Pons (tissue), 1 donor: Measurements from ENCODE around the gene ASPM.
"Not testable (repeated sequence)": the region's sequence is repeated elsewhere in the genome, so short reads cannot be mapped to it uniquely, and the experiment has no call there.

ENCODE experiments used
- DNase-seq: peaks from one replicate; pipeline ENCODE4 v3.0.0-alpha.2; 2016; ENCODE audit warnings: low spot score

The ASPM gene

DNA sequence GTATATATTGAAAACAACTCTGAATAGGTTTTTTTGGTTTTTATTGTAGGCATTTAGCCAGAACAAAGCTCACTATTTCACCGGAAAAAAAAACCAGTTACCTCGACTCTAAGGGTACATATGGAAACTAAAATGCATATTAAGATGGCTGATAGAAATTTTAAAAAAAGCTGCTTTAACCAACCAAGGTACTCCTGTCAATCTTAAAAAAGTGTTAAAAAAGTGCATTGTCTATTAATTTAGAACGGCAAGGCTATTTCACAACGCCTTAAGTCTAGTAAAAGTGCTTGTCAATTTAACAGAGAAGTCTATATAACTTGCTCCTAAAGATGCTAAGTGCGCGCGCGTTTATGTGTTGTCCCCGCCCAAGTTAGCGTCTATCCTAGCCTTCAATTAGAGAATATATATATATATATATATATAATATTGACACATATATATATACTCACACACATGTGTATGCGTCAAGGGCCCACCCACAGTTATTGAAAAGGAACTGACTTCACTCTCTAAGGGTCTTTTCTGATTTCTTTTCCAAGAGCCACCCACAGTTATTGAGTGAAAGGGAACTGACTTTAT, 934 bp downstream of the ASPM start:
- no peak for DNase-seq

DNA sequence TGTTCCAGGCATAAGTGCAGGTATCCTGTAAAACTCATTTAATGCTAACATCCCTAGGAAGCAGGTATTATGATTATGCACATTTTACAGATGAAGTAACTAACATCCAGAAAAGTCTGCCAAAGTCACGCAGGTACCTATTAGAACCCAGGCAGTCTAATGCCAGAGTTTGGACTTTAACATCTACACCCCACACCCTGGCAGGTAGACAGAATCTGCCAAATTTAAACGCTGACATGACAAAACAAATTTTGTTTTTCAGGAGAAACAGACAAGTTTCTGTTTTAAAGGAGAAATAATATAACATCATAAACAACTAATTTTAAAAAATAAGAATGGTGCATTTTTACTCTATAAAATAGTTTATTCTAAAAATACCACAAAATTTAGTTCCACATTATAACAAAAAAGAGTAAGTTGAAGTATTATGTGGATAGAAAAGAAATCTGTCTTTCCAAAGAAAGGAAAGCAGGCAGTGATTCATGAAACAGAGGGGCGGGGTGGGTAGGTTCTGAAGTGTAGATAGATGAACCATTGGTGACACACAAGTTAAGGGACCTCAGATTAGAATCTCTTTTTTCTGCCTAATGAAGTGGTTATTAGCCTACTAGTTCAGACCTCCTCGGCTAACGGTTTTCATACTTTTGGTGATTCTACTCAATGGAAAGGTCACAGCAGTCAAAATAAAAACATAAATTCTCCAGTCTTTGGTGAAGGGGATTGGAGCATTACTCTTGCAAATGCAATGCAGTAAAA, 1.7 kb downstream of the ASPM start:
- no peak for DNase-seq

DNA sequence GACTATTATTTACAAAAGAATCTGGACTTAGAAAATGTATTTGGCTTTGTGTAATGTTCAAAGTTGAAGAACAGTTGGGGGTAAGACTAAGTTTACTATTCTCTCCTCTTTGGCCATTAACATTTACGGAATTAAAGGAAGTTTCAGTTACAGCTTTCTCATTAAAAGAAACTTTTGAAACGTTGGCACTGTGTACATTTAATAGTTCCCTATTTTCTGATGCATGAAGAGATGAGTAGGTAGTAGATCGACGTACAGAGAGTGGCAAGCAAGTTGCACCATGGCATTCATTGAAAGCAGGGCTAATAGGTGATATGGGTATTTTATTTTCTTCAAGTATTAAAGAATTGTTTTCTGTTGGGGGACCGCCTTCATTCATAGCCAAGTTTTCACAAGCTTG, 3.2 kb downstream of the ASPM start:
- no peak for DNase-seq

DNA sequence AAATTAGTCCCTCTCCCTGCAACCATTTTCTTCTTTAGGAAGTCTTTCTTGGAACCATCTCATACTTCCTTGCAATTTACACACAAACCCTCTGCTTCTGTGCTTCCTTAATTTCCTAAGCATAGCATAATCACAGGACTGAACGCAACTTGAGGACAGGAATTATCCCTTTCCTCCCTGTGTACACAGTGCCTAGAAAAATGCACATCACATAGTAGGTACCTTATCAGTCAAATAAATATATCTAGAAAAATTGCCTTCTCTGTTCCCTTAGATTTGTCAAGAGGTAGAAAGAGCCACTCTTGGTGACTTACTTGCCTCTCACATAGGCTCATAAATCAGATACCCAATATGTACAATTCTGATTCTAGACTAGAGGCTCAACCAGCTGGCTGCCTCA, 4.9 kb downstream of the ASPM start:
- no peak for DNase-seq

DNA sequence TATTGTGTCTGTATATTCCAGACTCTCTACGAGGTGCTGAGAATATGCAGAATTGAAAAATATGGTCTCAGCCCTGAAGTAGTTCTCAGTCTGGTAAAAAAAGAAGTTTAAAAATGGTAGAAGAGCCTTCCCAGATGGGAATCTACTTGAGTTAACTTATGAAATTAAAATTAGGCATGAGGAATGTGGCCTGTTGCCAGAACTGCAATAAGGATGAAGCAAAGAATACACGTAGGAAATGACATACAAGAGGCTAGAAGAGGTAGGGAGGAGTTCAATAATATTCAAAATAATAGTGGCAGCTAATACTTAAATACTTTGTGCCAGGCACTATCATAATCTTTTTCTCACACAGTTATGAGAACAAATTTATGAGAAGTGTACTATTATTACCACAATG, 6.3 kb downstream of the ASPM start:
- no peak for DNase-seq

DNA sequence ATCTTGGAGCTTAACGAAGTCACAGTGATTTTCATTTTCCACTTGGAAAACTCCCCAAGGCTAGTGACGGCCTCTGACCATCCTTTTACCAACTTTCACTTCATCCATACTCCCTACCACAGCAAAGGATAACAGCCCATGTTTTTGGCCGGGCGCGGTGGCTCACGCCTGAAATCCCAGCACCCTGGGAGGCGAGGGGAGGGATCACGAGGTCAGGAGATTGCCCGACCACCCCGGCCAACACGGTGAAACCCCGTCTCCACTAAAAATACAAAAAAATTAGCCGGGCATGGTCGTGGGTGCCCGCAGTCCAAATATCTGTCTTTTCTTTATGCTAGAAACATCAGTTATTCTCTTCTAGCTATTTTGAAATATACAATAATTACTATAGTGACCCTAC, 7.3 kb downstream of the ASPM start:
- DNase-seq = no peak

DNA sequence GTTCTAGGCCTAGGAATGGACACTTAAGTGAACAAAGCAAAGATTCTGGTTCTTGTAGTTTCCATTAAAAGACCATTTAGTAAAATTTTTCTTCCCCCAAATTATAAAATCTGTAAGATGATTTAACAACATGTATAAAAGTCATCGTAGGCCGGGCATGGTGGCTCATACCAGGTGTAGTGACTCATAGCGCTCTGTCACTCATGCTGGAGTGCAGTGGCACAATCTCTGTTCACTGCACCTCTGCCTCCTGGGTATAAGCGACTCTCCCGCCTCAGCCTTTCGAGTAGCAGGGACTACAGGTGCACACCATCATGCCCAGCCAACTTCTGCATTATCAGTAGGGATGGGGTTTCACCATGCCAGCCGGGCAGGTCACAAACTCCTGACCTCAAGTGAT, 9.1 kb downstream of the ASPM start:
- no peak for DNase-seq

DNA sequence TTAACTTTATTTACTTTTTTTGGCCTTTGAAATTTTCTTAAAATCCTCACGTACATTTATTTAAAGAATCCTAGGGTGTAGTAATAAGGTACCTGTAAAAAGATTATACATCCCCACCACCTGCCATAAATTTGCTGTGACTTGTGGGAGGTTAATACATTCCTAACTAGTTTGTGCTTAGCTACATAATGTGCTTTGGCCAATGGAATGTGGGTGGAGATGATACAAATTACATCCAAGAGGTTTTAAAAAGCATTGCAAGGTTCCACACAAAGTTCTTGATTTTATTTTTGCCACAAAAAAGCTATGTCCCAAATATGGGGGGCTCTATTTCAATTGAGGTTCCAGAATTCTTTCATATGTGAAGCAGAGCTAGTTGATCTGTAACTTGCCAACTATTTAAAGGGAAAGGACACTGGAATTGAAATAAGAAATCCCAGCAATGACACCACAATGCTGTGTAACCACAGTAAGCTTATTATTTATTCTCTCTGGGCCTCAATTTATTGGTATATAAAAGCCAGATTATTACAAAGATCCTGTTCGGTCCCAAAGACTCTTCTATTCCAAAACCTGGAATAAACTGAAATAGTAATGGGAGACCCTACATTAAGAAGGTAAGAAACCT, 15.7 kb downstream of the ASPM start:
- DNase-seq = no peak

DNA sequence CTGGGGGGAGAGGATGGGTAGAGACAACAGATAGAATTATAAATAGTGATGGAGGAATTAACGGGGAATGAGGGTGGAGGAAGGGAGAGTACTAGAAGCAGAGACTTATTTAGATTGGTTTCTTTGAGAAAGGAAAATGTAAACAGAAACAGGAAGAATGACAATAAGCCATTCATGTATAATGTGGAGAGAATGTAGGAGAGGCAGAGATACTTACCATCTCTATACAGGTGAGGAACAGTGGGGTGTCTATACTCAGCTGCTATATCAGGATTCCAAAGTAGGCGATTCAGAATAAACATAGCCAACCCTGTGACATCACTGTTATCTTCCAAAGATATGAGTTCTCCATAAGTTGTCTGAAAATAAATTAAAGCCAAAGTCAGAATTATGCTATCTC, 16.8 kb downstream of the ASPM start:
- DNase-seq = no peak

DNA sequence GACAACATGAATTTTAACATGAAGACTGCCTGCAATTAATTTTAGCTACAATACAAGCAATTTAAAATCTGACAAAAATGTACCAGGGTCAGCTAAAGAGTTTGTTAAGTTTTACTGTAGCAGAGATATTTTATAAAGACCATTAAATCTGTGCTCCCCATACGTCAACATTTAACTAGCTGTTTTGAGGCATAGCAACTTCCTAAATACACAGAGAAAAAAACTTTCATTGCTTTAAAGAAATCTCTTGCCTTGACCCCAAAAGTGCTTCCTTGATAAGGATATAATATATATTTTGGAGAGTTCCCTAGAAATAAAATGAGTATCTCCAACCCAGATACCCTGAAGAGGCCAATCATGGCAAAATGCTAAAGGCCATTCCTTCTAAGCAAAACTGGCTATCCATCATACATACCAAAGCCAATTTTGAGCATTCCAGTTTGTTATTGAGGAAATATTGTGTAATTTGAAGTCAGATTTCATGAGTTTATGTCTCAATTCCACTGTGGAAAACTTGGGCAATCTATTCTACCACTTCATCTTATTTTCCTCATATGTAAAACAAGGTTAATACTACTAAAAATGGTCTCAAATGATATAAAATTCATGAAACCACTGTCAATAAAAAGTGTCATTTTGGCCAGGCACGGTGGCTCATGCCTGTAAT, 19.1 kb downstream of the ASPM start:
- DNase-seq = no peak

DNA sequence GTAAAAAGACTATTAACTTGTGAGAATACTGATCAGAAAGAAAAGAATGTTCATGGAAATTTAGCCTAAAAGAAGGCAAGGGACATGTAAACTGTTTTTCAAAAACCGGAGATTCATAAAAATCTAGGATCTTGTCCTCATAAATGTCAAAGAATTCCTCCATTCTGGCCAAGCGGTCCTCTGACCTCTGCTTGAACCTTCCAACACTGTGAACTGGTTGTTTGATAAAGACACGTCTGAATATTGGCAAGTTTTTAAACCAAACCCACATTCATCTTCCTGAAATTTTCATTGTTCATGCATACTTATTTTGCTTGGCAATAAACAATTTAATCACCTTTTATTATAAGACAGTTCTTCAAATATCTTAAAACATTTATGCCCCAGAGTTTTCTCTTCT, 19.8 kb downstream of the ASPM start:
- DNase-seq = no peak

DNA sequence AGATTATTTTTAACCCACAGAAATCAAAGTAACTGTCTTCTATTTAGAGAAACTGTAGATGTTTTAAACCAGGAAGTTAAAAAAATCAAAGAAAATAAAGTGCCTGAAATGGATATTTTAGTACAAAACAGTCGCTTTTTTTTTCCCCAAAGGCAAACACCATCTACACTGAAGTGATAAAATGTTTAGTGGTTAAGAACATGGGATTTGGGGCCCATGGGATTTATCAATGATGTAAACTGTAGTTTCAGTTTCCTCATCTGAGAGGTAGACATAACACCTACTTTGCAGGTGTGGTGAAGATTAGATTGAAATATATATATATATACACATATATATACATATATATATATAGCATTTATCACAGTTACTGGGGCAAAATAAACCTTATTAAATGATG, 22.1 kb downstream of the ASPM start:
- DNase-seq = no peak

DNA sequence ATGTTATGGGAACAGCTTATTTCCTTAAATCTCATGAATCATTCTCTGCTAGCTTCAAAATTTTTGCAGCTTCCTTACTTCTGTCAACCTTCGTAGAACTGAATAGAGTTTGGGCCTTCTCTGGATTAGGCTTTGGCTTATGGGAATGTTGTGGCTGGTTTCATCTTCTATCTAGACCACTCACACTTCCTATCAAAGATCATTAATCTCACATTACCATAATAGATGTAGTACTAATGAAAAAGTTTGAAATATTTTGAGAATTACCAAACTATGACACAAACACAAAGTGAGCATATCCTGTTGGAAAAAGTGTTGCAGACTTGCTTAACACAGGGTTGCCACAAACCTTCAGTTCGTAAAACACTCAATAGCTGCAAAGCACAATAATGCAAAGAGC, 30.3 kb downstream of the ASPM start:
- no peak for DNase-seq

DNA sequence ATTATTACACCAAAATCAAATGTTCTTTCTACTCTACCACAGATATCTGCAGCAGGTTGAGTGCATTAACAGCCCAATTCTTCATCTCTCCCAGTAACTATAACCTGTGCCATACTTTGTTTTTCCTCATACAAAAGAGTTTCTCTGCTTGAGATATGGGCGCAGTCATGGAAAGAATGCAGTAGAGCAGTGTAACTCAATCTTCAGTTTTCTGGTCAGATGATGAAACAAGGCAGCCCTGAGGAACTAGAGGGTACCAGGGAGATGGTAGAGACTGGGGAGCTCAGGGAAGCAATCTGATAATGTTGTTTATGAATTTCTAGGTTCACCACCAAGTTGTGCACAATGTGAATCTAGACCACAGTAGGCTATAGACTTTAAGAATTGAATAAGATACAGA, 39.6 kb downstream of the ASPM start:
- DNase-seq = no peak

DNA sequence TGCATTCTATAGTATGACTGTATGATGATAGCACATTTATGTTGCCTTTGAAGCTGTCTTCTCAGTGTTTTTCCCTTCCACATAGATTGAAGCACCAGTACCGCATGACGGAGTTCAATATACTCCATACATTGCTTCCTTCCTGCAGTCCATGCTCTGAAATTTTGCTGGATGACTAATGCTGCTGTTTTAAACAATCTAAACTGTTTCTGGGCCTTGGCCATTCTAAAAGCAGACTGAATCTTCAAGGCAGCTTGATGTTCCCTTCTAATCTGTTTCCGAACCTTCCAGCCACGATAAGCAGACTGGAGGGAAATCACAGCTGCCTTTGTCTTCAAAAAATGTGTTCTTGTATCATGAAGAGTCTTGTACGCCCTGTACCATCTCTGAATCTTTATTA, 43.2 kb downstream of the ASPM start:
- DNase-seq = peak; percentile 16

DNA sequence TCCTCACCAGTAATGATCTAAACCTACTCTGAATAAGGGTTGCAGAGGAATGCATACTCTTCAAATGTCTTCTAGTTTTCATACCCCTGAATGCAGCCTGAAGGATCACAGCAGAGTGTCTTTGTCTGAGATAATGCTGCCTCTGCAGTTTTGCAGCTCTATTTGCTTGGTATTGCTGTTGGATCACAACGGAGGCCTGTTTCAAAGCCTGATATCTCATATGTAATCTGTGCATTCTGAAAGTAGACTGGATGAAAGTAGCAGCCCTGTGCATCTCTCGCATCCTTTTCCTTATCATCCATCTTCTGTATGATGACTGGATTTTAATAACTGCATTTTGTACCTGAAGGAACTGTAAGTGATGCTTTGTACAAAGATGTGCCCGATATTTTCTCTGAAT, 44.5 kb downstream of the ASPM start:
- DNase-seq = peak; percentile 11

DNA sequence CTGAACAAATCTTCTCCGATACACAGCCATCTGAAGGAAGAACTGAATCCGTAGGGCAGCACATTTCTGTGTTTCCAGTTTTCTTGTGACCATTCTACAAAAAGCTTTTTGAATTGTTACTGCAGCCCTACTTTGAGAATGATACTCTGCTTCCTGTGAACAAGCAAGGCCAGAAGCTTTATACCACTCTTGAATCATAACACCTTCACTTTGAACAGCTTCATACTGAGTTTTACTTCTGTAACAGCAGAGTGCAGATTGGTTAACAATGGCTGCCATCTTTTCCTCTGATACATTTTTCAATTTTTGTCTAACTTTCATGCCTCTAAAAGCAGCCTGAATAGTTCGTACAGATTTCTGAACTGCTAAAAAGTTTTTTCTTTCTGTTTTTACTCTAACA, 45.8 kb downstream of the ASPM start:
- no peak for DNase-seq

DNA sequence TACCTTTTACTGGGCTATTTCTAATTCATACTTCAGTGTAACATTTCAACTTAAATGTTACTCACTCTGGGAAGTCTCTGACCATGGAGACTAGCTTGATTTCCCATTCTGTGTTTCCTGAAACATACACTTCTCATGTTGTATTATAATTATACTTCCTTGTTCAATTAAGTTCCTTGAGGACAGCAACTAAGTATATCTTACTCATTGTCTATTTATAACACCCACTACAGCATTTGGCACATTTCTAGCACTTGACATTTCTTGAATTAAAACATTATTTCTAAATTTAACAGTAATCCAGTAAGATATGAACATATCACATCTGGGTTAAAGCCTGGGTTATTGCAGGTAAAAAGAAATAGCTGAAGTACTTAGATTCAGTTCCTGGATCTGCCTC, 47.0 kb downstream of the ASPM start:
- no peak for DNase-seq

DNA sequence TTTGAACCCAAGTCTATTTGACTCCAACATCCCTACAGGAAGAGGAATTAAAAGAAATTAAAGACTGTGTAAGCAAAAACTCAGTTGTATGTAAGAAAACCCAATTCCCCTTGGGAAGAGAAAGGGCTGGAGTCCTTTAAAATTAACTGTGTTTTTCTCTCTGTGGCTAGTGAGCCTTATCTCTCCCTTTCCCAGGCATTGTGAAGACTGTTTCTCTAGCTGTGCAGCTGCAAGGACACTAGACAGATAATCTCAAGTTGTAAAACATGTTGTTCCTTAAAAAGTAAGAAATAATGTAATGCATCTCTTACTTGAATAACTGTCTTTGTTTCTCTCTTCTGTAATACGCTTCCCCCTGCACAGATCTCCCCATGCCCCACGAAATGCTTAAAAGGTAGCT, 49.5 kb downstream of the ASPM start:
- not testable (repeated sequence) for DNase-seq

DNA sequence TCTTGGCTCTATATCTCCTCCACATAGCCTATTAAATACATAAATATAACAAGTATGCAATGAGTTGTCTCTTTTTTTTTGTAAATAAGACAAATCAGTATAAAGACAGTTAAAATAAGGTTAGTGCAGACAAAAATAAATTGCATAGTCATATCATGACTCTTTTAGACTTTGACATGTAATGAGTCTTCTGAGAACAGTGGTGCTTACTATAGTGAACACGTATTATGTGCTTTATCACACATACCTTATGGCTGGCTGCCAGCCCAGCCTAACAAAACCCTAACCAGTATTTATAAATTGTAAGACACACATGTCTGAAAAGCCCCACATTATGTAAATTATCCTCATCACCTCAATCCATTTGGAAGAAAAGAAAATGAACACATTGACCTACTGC, 50.3 kb downstream of the ASPM start:
- no peak for DNase-seq

DNA sequence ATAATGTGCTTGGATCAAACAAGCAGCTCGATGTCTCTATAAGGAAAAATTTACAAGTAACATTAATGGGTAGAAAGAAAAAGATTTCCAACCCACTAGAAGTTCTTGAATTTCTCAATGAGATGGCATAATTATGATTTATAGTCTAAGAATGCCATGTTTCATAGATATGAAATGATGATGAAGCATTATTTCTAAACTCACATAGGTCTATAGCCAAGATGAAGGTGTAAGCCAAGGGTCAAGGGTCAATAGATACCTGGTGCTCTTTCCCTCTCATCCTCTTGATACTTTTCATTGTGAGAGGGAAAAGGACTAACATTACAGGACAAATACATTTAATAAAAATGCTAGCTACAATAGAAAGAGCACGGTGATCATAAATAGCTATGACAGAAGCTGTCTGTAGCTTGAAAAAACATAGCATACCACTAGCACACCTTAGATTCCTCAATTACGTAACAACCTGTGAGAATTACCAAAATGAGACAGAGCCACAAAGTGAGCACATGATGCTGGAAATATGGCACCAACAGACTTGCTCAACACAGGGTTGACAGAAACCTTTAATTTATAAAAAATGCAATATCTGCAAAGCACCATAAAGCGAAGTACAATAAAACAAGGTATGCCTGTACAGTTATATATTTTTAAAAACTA, 53.1 kb downstream of the ASPM start:
- DNase-seq = no peak

DNA sequence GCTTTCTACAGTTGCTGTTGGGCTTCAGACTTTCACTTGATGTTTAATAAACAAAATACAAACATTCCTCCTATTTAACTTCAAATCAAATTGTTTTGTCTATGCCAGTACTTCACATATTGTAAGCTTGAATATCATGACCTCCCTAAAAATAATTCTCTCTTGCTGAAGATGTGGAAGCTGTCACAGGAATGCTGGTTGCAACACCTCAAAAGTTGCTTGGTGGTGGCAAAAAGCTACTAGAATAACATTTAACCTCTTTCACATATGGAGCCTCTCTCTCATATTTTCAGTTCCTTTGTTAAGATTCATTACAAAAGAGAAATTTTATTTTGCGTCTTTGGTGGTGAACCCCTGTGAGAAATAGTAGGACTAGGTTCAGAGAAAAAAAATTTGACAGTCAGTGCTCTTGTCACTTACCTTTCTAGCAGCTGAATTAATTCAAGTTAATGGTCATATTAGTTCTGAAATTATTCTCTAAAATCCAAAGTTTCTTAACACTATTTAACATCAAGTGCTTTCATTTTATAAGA, 53.9 kb downstream of the ASPM start:
- DNase-seq = no peak
